H9 (cell line): ENCODE results near the gene ACTN2. TPM values are rescaled to one million over a fixed set of nuclear protein-coding genes. Genes with fewer than 3 reads are reported as not detected.

Source experiments
- DNase-seq: peaks from one replicate; pipeline ENCODE4 v3.0.0-alpha.2; 2017
- H2AFZ ChIP-seq: one replicate; pipeline ENCODE4 v1.6.1; 2013; ENCODE audit warnings: mild to moderate bottlenecking, low read length, control low read depth, moderate library complexity
- H2AK5ac ChIP-seq: 2 replicates; pipeline ENCODE4 v1.6.1; 2013; ENCODE audit warnings: low read length, control low read depth, mixed read lengths; ENCODE audit not compliant: insufficient read length
- H2BK120ac ChIP-seq: one replicate; pipeline ENCODE4 v1.6.1; 2013; ENCODE audit warnings: low read depth, mild to moderate bottlenecking, low read length, control low read depth, inconsistent platforms; ENCODE audit not compliant: poor library complexity, severe bottlenecking
- H2BK12ac ChIP-seq: 2 replicates; pipeline ENCODE4 v1.6.1; 2013; ENCODE audit warnings: low read length, control low read depth, mixed read lengths, low read depth; ENCODE audit not compliant: insufficient read length
- H2BK15ac ChIP-seq: 2 replicates; pipeline ENCODE4 v1.6.1; 2013; ENCODE audit warnings: low read depth, low read length, control low read depth
- H2BK20ac ChIP-seq: one replicate; pipeline ENCODE4 v1.6.1; 2013; ENCODE audit warnings: low read depth, mild to moderate bottlenecking, low read length, control low read depth, inconsistent platforms; ENCODE audit not compliant: poor library complexity, severe bottlenecking
- H2BK5ac ChIP-seq: 2 replicates; pipeline ENCODE4 v1.6.1; 2013; ENCODE audit warnings: low read length, control low read depth, mixed read lengths; ENCODE audit not compliant: insufficient read length
- H3K14ac ChIP-seq: 2 replicates; pipeline ENCODE4 v1.6.1; 2013; ENCODE audit warnings: low read length, control low read depth; ENCODE audit not compliant: insufficient read depth
- H3K18ac ChIP-seq: 2 replicates; pipeline ENCODE4 v1.6.1; 2013; ENCODE audit warnings: low read depth, mild to moderate bottlenecking, mixed read lengths, low read length, control low read depth; ENCODE audit not compliant: insufficient read length
- H3K23ac ChIP-seq: 2 replicates; pipeline ENCODE4 v1.6.1; 2013; ENCODE audit warnings: low read length, control low read depth, mixed read lengths, low read depth; ENCODE audit not compliant: insufficient read length
- H3K23me2 ChIP-seq: 2 replicates; pipeline ENCODE4 v1.6.1; 2013; ENCODE audit warnings: low read depth, mild to moderate bottlenecking, mixed read lengths, low read length, control low read depth; ENCODE audit not compliant: insufficient read length, poor library complexity, severe bottlenecking
- H3K27ac ChIP-seq: 2 replicates; pipeline ENCODE4 v1.5.1; 2013; ENCODE audit warnings: low read length, control low read depth, mixed read lengths, low read depth; ENCODE audit not compliant: insufficient read length
- H3K27me3 ChIP-seq: 2 replicates; pipeline ENCODE4 v1.6.1; 2013; ENCODE audit warnings: low read length, control low read depth, inconsistent platforms; ENCODE audit not compliant: insufficient read depth
- H3K4ac ChIP-seq: 2 replicates; pipeline ENCODE4 v1.6.1; 2013; ENCODE audit warnings: low read depth, mild to moderate bottlenecking, control low read depth, inconsistent platforms, low read length, moderate library complexity
- H3K4me1 ChIP-seq: 2 replicates; pipeline ENCODE4 v1.6.1; 2013; ENCODE audit warnings: low read length, control low read depth, inconsistent platforms; ENCODE audit not compliant: insufficient read depth
- H3K4me2 ChIP-seq: 2 replicates; pipeline ENCODE4 v1.6.1; 2013; ENCODE audit warnings: low read length, control low read depth, mixed read lengths; ENCODE audit not compliant: insufficient read length, insufficient read depth
- H3K56ac ChIP-seq: 2 replicates; pipeline ENCODE4 v1.6.1; 2013; ENCODE audit warnings: low read depth, mild to moderate bottlenecking, mixed read lengths, low read length, control low read depth; ENCODE audit not compliant: insufficient read length
- H3K79me1 ChIP-seq: 2 replicates; pipeline ENCODE4 v1.6.1; 2013; ENCODE audit warnings: low read depth, mild to moderate bottlenecking, moderate library complexity, low read length, control low read depth, inconsistent platforms; ENCODE audit not compliant: insufficient read depth, poor library complexity, severe bottlenecking
- H3K79me2 ChIP-seq: 2 replicates; pipeline ENCODE4 v1.6.1; 2013; ENCODE audit warnings: low read length, control low read depth, inconsistent platforms; ENCODE audit not compliant: insufficient read depth
- H3K9ac ChIP-seq: 2 replicates; pipeline ENCODE4 v1.6.1; 2013; ENCODE audit warnings: low read length, control low read depth, mixed read lengths; ENCODE audit not compliant: insufficient read length; ENCODE audit errors: extremely low read depth
- H3K9me3 ChIP-seq: one replicate; pipeline ENCODE4 v1.6.1; 2013; ENCODE audit warnings: low read depth, low read length, inconsistent platforms; ENCODE audit not compliant: control insufficient read depth
- H3T11ph ChIP-seq: one replicate; pipeline ENCODE4 v1.6.1; 2013; ENCODE audit warnings: mild to moderate bottlenecking, low read length, control low read depth, inconsistent platforms
- H4K20me1 ChIP-seq: one replicate; pipeline ENCODE4 v1.6.1; 2013; ENCODE audit not compliant: control insufficient read depth, insufficient read length, insufficient read depth
- H4K5ac ChIP-seq: 2 replicates; pipeline ENCODE4 v1.6.1; 2013; ENCODE audit warnings: low read depth, mild to moderate bottlenecking, mixed read lengths, low read length, control low read depth; ENCODE audit not compliant: insufficient read length
- H4K8ac ChIP-seq: replicated peaks from 2 replicates; pipeline ENCODE4 v1.6.1; 2013; ENCODE audit warnings: low read length, control low read depth, mixed read lengths, low read depth; ENCODE audit not compliant: insufficient read length
- H4K91ac ChIP-seq: 2 replicates; pipeline ENCODE4 v1.6.1; 2013; ENCODE audit warnings: low read depth, mild to moderate bottlenecking, moderate library complexity, mixed read lengths, low read length, control low read depth; ENCODE audit not compliant: insufficient read length
- H3K27ac Mint-ChIP-seq, 3 experiments: 2 replicates in 2 of 3; 3 replicates in 1 of 3; pipeline ENCODE4 v1.8.0; 2020 to 2021; ENCODE audit warnings: mixed read lengths in 3 of 3, mild to moderate bottlenecking in 1 of 3, moderate library complexity in 1 of 3
- H3K27me3 Mint-ChIP-seq: 2 replicates; pipeline ENCODE4 v1.8.0; 2021; ENCODE audit warnings: low read depth, mild to moderate bottlenecking, moderate library complexity, mixed read lengths
- H3K36me3 Mint-ChIP-seq, 3 experiments: 2 replicates in 2 of 3; 3 replicates in 1 of 3; pipeline ENCODE4 v1.8.0; 2020 to 2021; ENCODE audit warnings: low read depth in 3 of 3, mixed read lengths in 3 of 3; ENCODE audit not compliant: insufficient read depth in 1 of 3
- H3K4me1 Mint-ChIP-seq, 2 experiments: 2 replicates each; pipeline ENCODE4 v1.8.0; 2020; ENCODE audit warnings: mixed read lengths in 2 of 2
- H3K4me3 Mint-ChIP-seq, 2 experiments: 2 replicates in 1 of 2; 3 replicates in 1 of 2; pipeline ENCODE4 v1.8.0; 2020 to 2021; ENCODE audit warnings: mild to moderate bottlenecking in 2 of 2, mixed read lengths in 2 of 2, moderate library complexity in 1 of 2
- H3K9me3 Mint-ChIP-seq, 2 experiments: 2 replicates in 1 of 2; 3 replicates in 1 of 2; pipeline ENCODE4 v1.8.0; 2020; ENCODE audit warnings: mild to moderate bottlenecking in 2 of 2, mixed read lengths in 2 of 2, moderate library complexity in 1 of 2
- WGBS: extraction: QIAGEN DNeasy Blood & Tissue Kit; methylation state at CpG from one replicate; pipeline ENCODE4 v1.1.7; 2013; ENCODE audit warnings: missing lambda C conversion rate, low lambda C conversion rate, mixed read lengths; ENCODE audit not compliant: insufficient read length; ENCODE audit errors: extremely low coverage; 5-methylcytosine and 5-hydroxymethylcytosine counted together
- total RNA-seq: library from RNA; stranded (reverse); gene quantifications from 2 replicates; pipeline ENCODE4 v1.2.1, GENCODE V29; 2021
- TF ChIP-seq, protein P1 (sequence below): fragments of 200-600 bp; sonication (generic); conservative IDR thresholded peaks from 3 replicates; pipeline ENCODE4 v1.8.0; 2021; ENCODE audit warnings: antibody characterized with exemption, mild to moderate bottlenecking

Gene ACTN2
- total RNA-seq, 1 experiment from 2014 or later = 2.3 TPM

GRCh38 chr1:236725668-236726067, 39.4 kb downstream of the ACTN2 start:
- H3K23me2 ChIP-seq = no peaks in the 10 kb centered on the region
- H3K9me3 Mint-ChIP-seq = no peaks in the 10 kb centered on the region
- H3K9ac ChIP-seq = no peak overlapping the region
- H3K56ac ChIP-seq = no peak overlapping the region
- no peak overlapping the region for H3K27ac ChIP-seq
- no peak overlapping the region for H4K8ac ChIP-seq
- peaks cover 0 to 5% (median 4%) of the 10 kb centered on the region in 3 experiments; a peak in 1 of 7 replicates for H3K36me3 Mint-ChIP-seq
- no peaks in the 10 kb centered on the region for H3K79me1 ChIP-seq
- H2BK15ac ChIP-seq = no peak overlapping the region
- TF ChIP-seq, protein P1, sequence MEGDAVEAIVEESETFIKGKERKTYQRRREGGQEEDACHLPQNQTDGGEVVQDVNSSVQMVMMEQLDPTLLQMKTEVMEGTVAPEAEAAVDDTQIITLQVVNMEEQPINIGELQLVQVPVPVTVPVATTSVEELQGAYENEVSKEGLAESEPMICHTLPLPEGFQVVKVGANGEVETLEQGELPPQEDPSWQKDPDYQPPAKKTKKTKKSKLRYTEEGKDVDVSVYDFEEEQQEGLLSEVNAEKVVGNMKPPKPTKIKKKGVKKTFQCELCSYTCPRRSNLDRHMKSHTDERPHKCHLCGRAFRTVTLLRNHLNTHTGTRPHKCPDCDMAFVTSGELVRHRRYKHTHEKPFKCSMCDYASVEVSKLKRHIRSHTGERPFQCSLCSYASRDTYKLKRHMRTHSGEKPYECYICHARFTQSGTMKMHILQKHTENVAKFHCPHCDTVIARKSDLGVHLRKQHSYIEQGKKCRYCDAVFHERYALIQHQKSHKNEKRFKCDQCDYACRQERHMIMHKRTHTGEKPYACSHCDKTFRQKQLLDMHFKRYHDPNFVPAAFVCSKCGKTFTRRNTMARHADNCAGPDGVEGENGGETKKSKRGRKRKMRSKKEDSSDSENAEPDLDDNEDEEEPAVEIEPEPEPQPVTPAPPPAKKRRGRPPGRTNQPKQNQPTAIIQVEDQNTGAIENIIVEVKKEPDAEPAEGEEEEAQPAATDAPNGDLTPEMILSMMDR = no peak
- no peaks in the 10 kb centered on the region for H3K79me2 ChIP-seq
- H3K9me3 ChIP-seq = no peaks in the 10 kb centered on the region
- no peak overlapping the region for H2BK12ac ChIP-seq
- H3K23ac ChIP-seq = no peak overlapping the region
- H2BK120ac ChIP-seq = no peak overlapping the region
- H4K5ac ChIP-seq = no peak overlapping the region
- H3K27ac Mint-ChIP-seq = no peak overlapping the region
- no peak overlapping the region for H3K4ac ChIP-seq
- H4K91ac ChIP-seq = no peak overlapping the region
- no peak overlapping the region for H3K18ac ChIP-seq
- no peak overlapping the region for H3K4me2 ChIP-seq
- no peaks in the 10 kb centered on the region for H3K4me1 ChIP-seq
- no peak overlapping the region for H2AK5ac ChIP-seq
- H3K14ac ChIP-seq = no peak overlapping the region
- DNase-seq = no peak
- H3K4me3 Mint-ChIP-seq = no peak overlapping the region
- H3T11ph ChIP-seq = no peak overlapping the region
- WGBS = no CpG with 5 or more reads among the region's 3 CpGs
- no peak overlapping the region for H2AFZ ChIP-seq
- H2BK5ac ChIP-seq = no peak overlapping the region
- no peaks in the 10 kb centered on the region for H3K27me3 Mint-ChIP-seq
- no peak overlapping the region for H2BK20ac ChIP-seq
- no peaks in the 10 kb centered on the region for H3K27me3 ChIP-seq
- no peaks in the 10 kb centered on the region for H4K20me1 ChIP-seq
- H3K4me1 Mint-ChIP-seq = peaks cover 8 to 9% of the 10 kb centered on the region in 2 experiments
